HepG2 (cell line): ENCODE results near the gene P2RY6. TPM values are rescaled to one million over a fixed set of nuclear protein-coding genes. Genes with fewer than 3 reads are reported as not detected.

Experiments
- ATAC-seq: fragments of 200-7000 bp; cut with Tn5 transposase; 3 replicates; pipeline ENCODE4 v1.9.1; 2020; ENCODE audit warnings: mild to moderate bottlenecking, moderate library complexity
- BruUV-seq: library from RNA; stranded (reverse); fragments of 400-500 nt; replicated peaks from 2 replicates; lab custom pipeline; 2021; lab: Mats Ljungman, UMichigan
- CTCF ChIA-PET: fragments of 300-600 bp; formaldehyde crosslinking; extraction: SDS; loops from one replicate; lab custom pipeline; 2021; ENCODE audit warnings: low total read pairs, inconsistent platforms, low intra/inter-chr PET ratio; lab: Yijun Ruan, JAX
- POLR2A ChIA-PET: fragments of 350-600 bp; sonication (Branson Sonifier 250); formaldehyde crosslinking; loops from one replicate; lab custom pipeline; 2020; ENCODE audit warnings: antibody characterized with exemption, inconsistent platforms; lab: Yijun Ruan, JAX
- DNase-seq: peaks from one replicate; pipeline ENCODE4 v3.0.0-alpha.2; 2015; ENCODE audit warnings: low spot score
- FAIRE-seq: peaks from 3 replicates; lab custom pipeline; 2011; peaks lifted over from hg19 to GRCh38; lab: Jason Lieb, UNC
- H2AFZ ChIP-seq: one replicate; pipeline ENCODE4 v1.6.1; 2011; ENCODE audit warnings: low read length, inconsistent platforms
- H3K27ac ChIP-seq: fragments of 300-600 bp; 3 replicates; pipeline ENCODE4 v1.8.0; 2011; ENCODE audit warnings: mixed run types, mild to moderate bottlenecking, mixed read lengths, low read length, inconsistent platforms; ENCODE audit not compliant: insufficient read depth; ENCODE audit errors: extremely low read length
- H3K27me3 ChIP-seq, 2 experiments: fragments of 200-600 bp in 1 of 2; 2 replicates in 1 of 2; 3 replicates in 1 of 2; pipeline versions ENCODE4 v1.6.0 to v1.8.0; 2011; ENCODE audit warnings: low read length in 2 of 2, mild to moderate bottlenecking in 2 of 2, moderate library complexity in 2 of 2, inconsistent platforms in 1 of 2; ENCODE audit not compliant: insufficient read depth in 2 of 2, control insufficient read depth in 1 of 2
- H3K36me3 ChIP-seq, 2 experiments: fragments of 200-600 bp in 1 of 2; replicated peaks in 1 of 2; 2 replicates in 1 of 2; 3 replicates in 1 of 2; pipeline versions ENCODE4 v1.5.1 to v1.8.0; 2011; ENCODE audit warnings: low read length in 2 of 2, inconsistent platforms in 1 of 2; ENCODE audit not compliant: insufficient read depth in 2 of 2, control insufficient read depth in 1 of 2
- H3K4me1 ChIP-seq: 2 replicates; pipeline ENCODE4 v1.5.1; 2012; ENCODE audit warnings: low read length, inconsistent platforms; ENCODE audit not compliant: insufficient read depth
- H3K4me2 ChIP-seq: 2 replicates; pipeline ENCODE4 v1.6.0; 2011; ENCODE audit warnings: low read depth, low read length, inconsistent platforms
- H3K4me3 ChIP-seq, 3 experiments: fragments of 200-600 bp in 1 of 3; sonication (generic), shearing (Covaris generic) in 1 of 3; replicated peaks in 1 of 3; 2 replicates each; pipeline ENCODE4 v1.5.1; 2011 to 2016; ENCODE audit warnings: low read length in 3 of 3, inconsistent platforms in 2 of 3, low read depth in 2 of 3, mild to moderate bottlenecking in 2 of 3, control low read depth in 1 of 3, mixed read lengths in 1 of 3; ENCODE audit not compliant: insufficient read depth in 1 of 3
- H3K79me2 ChIP-seq: one replicate; pipeline ENCODE4 v1.6.1; 2011; ENCODE audit warnings: low read length, inconsistent platforms; ENCODE audit not compliant: insufficient read depth
- H3K9ac ChIP-seq: 2 replicates; pipeline ENCODE4 v1.6.0; 2011; ENCODE audit warnings: mild to moderate bottlenecking, low read depth, low read length, inconsistent platforms; ENCODE audit not compliant: insufficient read depth
- H3K9me3 ChIP-seq: 2 replicates; pipeline ENCODE4 v1.5.1; 2012; ENCODE audit warnings: mild to moderate bottlenecking, low read length
- H4K20me1 ChIP-seq: 2 replicates; pipeline ENCODE4 v1.6.0; 2011; ENCODE audit warnings: inconsistent platforms, mild to moderate bottlenecking, low read length, moderate library complexity; ENCODE audit not compliant: insufficient read depth
- ARHGAP35 ChIP-seq: sonication (generic); formaldehyde crosslinking; IDR thresholded peaks from 2 replicates; pipeline ENCODE4 v1.9.0; 2022; ENCODE audit warnings: mild to moderate bottlenecking, inconsistent platforms, moderate library complexity, missing genetic modification reagents, borderline replicate concordance
- ZFP90 ChIP-seq: sonication (generic); formaldehyde crosslinking; IDR thresholded peaks from 2 replicates; pipeline ENCODE4 v1.8.0; 2022; ENCODE audit warnings: missing genetic modification reagents, mild to moderate bottlenecking, inconsistent platforms, borderline replicate concordance
- ZNF264 ChIP-seq: sonication (generic); formaldehyde crosslinking; IDR thresholded peaks from 2 replicates; pipeline ENCODE4 v1.4.0; 2020; ENCODE audit warnings: missing genetic modification reagents
- ZNF547 ChIP-seq: sonication (generic); formaldehyde crosslinking; IDR thresholded peaks from 2 replicates; pipeline ENCODE4 v1.5.1; 2020; ENCODE audit warnings: mild to moderate bottlenecking, missing genetic modification reagents
- ZNF564 ChIP-seq: sonication (generic); formaldehyde crosslinking; IDR thresholded peaks from 2 replicates; pipeline ENCODE4 v1.8.1; 2023; ENCODE audit warnings: mild to moderate bottlenecking, missing genetic modification reagents
- ZNF713 ChIP-seq: sonication (generic); formaldehyde crosslinking; IDR thresholded peaks from 2 replicates; pipeline ENCODE4 v1.4.0; 2020; ENCODE audit warnings: mild to moderate bottlenecking, missing genetic modification reagents
- WGBS: methylation state at CpG from one replicate; pipeline ENCODE4 v1.1.6; 2017; ENCODE audit warnings: low lambda C conversion rate; 5-methylcytosine and 5-hydroxymethylcytosine counted together
- in situ Hi-C: cut with HindIII; loops from 2 replicates; pipeline ENCODE4 v1.10.0; 2017; ENCODE audit warnings: low pct_unique_long_range_greater_than_20kb; ENCODE audit not compliant: extremely low pct_ligation_motif_present
- intact Hi-C: fragments of 100-400 bp; cut with micrococcal nuclease; formaldehyde crosslinking; loops from one replicate; pipeline ENCODE4 v1.10.0; 2022; ENCODE audit not compliant: unreplicated experiment
- polyA plus RNA-seq, 8 experiments: library from polyadenylated mRNA; depleted of rRNA in 3 of 8; stranded (reverse) in 7 of 8; unstranded in 1 of 8; fragments of >200 nt; fragmentation: Illumina TruSeq in 4 of 8; extraction: Trizol in 4 of 8; gene quantifications; 2 replicates each; pipeline versions ENCODE4 v1.2.1 to v1.2.3, GENCODE V29; 2011 to 2016; ENCODE audit warnings: low read depth in 4 of 8, missing spikeins in 1 of 8, mixed read lengths in 1 of 8; ENCODE audit not compliant: insufficient read depth in 1 of 8
- total RNA-seq, 5 experiments: library from RNA; depleted of rRNA; stranded (reverse); fragments of >200 nt; fragmentation: Illumina TruSeq; extraction: Trizol; gene quantifications; 2 replicates each; pipeline ENCODE4 v1.2.3, GENCODE V29; 2016; ENCODE audit warnings: low read depth in 1 of 5
- TF ChIP-seq, protein P1 (sequence below): sonication (generic); formaldehyde crosslinking; IDR thresholded peaks from 2 replicates; pipeline ENCODE4 v1.4.0; 2020; ENCODE audit warnings: low read depth, mild to moderate bottlenecking, missing genetic modification reagents
- TF ChIP-seq, protein P2 (sequence below): sonication (generic); formaldehyde crosslinking; conservative IDR thresholded peaks from 2 replicates; pipeline ENCODE4 v1.4.0; 2020; ENCODE audit warnings: missing genetic modification reagents
- TF ChIP-seq, protein P3 (sequence below): sonication (generic); formaldehyde crosslinking; IDR thresholded peaks from 2 replicates; pipeline ENCODE4 v1.4.0; 2020; ENCODE audit warnings: missing genetic modification reagents; ENCODE audit errors: not compliant biosample characterization
- TF ChIP-seq, protein P4 (sequence below): sonication (generic); formaldehyde crosslinking; IDR thresholded peaks from 2 replicates; pipeline ENCODE4 v1.4.0; 2020; ENCODE audit warnings: mild to moderate bottlenecking, missing genetic modification reagents

Gene P2RY6
- total and polyA plus RNA-seq, 2 of the 13 experiments (the other 11 are each of a cell fraction or from before 2014, with no cell fraction given), result 0.09 to 0.29 TPM

DNA sequence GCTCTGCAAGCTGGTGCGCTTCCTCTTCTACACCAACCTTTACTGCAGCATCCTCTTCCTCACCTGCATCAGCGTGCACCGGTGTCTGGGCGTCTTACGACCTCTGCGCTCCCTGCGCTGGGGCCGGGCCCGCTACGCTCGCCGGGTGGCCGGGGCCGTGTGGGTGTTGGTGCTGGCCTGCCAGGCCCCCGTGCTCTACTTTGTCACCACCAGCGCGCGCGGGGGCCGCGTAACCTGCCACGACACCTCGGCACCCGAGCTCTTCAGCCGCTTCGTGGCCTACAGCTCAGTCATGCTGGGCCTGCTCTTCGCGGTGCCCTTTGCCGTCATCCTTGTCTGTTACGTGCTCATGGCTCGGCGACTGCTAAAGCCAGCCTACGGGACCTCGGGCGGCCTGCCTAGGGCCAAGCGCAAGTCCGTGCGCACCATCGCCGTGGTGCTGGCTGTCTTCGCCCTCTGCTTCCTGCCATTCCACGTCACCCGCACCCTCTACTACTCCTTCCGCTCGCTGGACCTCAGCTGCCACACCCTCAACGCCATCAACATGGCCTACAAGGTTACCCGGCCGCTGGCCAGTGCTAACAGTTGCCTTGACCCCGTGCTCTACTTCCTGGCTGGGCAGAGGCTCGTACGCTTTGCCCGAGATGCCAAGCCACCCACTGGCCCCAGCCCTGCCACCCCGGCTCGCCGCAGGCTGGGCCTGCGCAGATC, 37.5 kb upstream of the P2RY6 start (continued):
- no peak for TF ChIP-seq ZNF564 (CRISPR knock-in tag)
- TF ChIP-seq, protein P1, sequence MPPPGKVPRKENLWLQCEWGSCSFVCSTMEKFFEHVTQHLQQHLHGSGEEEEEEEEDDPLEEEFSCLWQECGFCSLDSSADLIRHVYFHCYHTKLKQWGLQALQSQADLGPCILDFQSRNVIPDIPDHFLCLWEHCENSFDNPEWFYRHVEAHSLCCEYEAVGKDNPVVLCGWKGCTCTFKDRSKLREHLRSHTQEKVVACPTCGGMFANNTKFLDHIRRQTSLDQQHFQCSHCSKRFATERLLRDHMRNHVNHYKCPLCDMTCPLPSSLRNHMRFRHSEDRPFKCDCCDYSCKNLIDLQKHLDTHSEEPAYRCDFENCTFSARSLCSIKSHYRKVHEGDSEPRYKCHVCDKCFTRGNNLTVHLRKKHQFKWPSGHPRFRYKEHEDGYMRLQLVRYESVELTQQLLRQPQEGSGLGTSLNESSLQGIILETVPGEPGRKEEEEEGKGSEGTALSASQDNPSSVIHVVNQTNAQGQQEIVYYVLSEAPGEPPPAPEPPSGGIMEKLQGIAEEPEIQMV, result no peak
- TF ChIP-seq ZFP90 (CRISPR knock-in tag), result no peak
- TF ChIP-seq, protein P2, sequence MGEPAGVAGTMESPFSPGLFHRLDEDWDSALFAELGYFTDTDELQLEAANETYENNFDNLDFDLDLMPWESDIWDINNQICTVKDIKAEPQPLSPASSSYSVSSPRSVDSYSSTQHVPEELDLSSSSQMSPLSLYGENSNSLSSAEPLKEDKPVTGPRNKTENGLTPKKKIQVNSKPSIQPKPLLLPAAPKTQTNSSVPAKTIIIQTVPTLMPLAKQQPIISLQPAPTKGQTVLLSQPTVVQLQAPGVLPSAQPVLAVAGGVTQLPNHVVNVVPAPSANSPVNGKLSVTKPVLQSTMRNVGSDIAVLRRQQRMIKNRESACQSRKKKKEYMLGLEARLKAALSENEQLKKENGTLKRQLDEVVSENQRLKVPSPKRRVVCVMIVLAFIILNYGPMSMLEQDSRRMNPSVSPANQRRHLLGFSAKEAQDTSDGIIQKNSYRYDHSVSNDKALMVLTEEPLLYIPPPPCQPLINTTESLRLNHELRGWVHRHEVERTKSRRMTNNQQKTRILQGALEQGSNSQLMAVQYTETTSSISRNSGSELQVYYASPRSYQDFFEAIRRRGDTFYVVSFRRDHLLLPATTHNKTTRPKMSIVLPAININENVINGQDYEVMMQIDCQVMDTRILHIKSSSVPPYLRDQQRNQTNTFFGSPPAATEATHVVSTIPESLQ (CRISPR knock-in tag), result no peak
- no peak for TF ChIP-seq ZNF713
- TF ChIP-seq, all 625 proteins: peak for 0

DNA sequence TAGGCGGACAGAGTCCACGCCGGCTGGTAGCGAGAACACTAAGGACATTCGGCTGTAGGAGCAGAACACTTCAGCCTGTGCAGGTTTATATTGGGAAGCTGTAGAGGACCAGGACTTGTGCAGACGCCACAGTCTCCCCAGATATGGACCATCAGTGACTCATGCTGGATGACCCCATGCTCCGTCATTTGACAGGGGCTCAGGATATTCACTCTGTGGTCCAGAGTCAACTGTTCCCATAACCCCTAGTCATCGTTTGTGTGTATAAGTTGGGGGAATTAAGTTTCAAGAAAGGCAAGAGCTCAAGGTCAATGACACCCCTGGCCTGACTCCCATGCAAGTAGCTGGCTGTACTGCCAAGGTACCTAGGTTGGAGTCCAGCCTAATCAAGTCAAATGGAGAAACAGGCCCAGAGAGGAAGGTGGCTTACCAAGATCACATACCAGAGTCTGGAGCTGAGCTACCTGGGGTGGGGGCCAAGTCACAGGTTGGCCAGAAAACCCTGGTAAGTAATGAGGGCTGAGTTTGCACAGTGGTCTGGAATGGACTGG, 36.8 kb upstream of the P2RY6 start:
- ATAC-seq (no peak), DNase-seq (no peak), FAIRE-seq (no peak)
- ChIA-PET POLR2A (no interaction called here), CTCF (no interaction called here)
- Histone ChIP-seq H3K9me3 (no peaks in the 10 kb centered on the region), H3K27me3 (no peaks in the 10 kb centered on the region; a peak in 1 of 5 replicates), H3K27ac (no peak overlapping the region), H3K4me2 (no peak overlapping the region), H2AFZ (no peak overlapping the region), H3K4me1 (peaks cover 45% of the 10 kb centered on the region), H3K4me3 (no peak overlapping the region), H3K36me3 (no peaks in the 10 kb centered on the region), H4K20me1 (no peaks in the 10 kb centered on the region), H3K79me2 (no peaks in the 10 kb centered on the region), H3K9ac (no peak overlapping the region)
- no TSS peak for BruUV-seq
- in situ Hi-C loops (loop anchor here (5.0 kb wide), 1 partner anchor 48 kb away; no protein-coding TSS in a partner anchor), intact Hi-C loops (no loop called here)
- WGBS, result 76% methylated on average over 8 of the region's 8 CpGs
- TF ChIP-seq ZNF264 (CRISPR knock-in tag) (no peak), ZNF547 (CRISPR knock-in tag) (no peak), ARHGAP35 (no peak)
- TF ChIP-seq, protein P3, sequence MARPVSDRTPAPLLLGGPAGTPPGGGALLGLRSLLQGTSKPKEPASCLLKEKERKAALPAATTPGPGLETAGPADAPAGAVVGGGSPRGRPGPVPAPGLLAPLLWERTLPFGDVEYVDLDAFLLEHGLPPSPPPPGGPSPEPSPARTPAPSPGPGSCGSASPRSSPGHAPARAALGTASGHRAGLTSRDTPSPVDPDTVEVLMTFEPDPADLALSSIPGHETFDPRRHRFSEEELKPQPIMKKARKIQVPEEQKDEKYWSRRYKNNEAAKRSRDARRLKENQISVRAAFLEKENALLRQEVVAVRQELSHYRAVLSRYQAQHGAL (CRISPR knock-in tag), result no peak
- TF ChIP-seq, protein P4, sequence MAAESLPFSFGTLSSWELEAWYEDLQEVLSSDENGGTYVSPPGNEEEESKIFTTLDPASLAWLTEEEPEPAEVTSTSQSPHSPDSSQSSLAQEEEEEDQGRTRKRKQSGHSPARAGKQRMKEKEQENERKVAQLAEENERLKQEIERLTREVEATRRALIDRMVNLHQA, result no peak
